Left kidney (tissue), 1 donor: ENCODE data around the gene IRAK1BP1. TPM values are rescaled to one million over a fixed set of nuclear protein-coding genes. Genes with fewer than 3 reads are reported as not detected.

Experiments used
- polyA plus RNA-seq: library from polyadenylated mRNA; unstranded; fragments of 120-200 nt; gene quantifications from one replicate; pipeline ENCODE4 v1.2.1, GENCODE V29; 2013; ENCODE audit not compliant: insufficient read length

Gene IRAK1BP1
- polyA plus RNA-seq, 1 donor = 13.9 TPM

Other genes with a start within 250 kb of the IRAK1BP1 start
- gene PHIP, start 210.7 kb downstream of the IRAK1BP1 start, polyA plus RNA-seq = 68.8 TPM